GM12878 (cell line): Measurements from ENCODE around the gene CCDC32. TPM values are rescaled to one million over a fixed set of nuclear protein-coding genes. Genes with fewer than 3 reads are reported as not detected.

Experiments used
- ATF7 ChIP-seq: fragments of 450-650 bp; IDR thresholded peaks from 2 replicates; pipeline ENCODE4 v1.6.1; 2016; ENCODE audit warnings: low read depth, mild to moderate bottlenecking
- BACH1 ChIP-seq: fragments of 450-650 bp; IDR thresholded peaks from 2 replicates; pipeline ENCODE4 v1.6.1; 2017; ENCODE audit warnings: mild to moderate bottlenecking, borderline replicate concordance
- CBFB ChIP-seq: IDR thresholded peaks from 2 replicates; pipeline ENCODE4 v1.6.1; 2016; ENCODE audit warnings: antibody characterized with exemption, low read depth
- CBX3 ChIP-seq: fragments of 200-600 bp; sonication (generic); IDR thresholded peaks from 2 replicates; pipeline ENCODE4 v1.6.1; 2016; ENCODE audit warnings: low read depth, borderline replicate concordance
- CHD2 ChIP-seq: IDR thresholded peaks from 2 replicates; pipeline ENCODE4 v1.6.1; 2011; ENCODE audit warnings: low read depth, low read length, improper control_type of control experiment, borderline replicate concordance
- FOXK2 ChIP-seq: fragments of 450-650 bp; IDR thresholded peaks from 2 replicates; pipeline ENCODE4 v1.6.1; 2017; ENCODE audit warnings: mild to moderate bottlenecking, moderate library complexity
- FOXM1 ChIP-seq: IDR thresholded peaks from 2 replicates; pipeline ENCODE4 v1.6.1; 2012; ENCODE audit warnings: low read depth, mild to moderate bottlenecking, inconsistent platforms, low read length, moderate library complexity
- HDGF ChIP-seq: fragments of 450-650 bp; IDR thresholded peaks from 2 replicates; pipeline ENCODE4 v1.6.1; 2016; ENCODE audit warnings: antibody characterized with exemption
- MEF2A ChIP-seq: IDR thresholded peaks from 2 replicates; pipeline ENCODE4 v1.6.1; 2011; ENCODE audit warnings: low read depth, mild to moderate bottlenecking, low read length, moderate library complexity; ENCODE audit not compliant: insufficient read depth
- NBN ChIP-seq: fragments of 450-650 bp; IDR thresholded peaks from 2 replicates; pipeline ENCODE4 v1.6.1; 2016
- PAX5 ChIP-seq: IDR thresholded peaks from 2 replicates; pipeline ENCODE4 v1.6.1; 2011; ENCODE audit warnings: low read depth, low read length, borderline replicate concordance
- POLR2A ChIP-seq: IDR thresholded peaks from 2 replicates; pipeline ENCODE4 v1.6.1; 2011; ENCODE audit warnings: low read depth, mild to moderate bottlenecking, low read length
- POLR2AphosphoS5 ChIP-seq: IDR thresholded peaks from 2 replicates; pipeline ENCODE4 v1.6.1; 2011; ENCODE audit warnings: mild to moderate bottlenecking, low read length, inconsistent platforms
- RCOR1 ChIP-seq: conservative IDR thresholded peaks from 2 replicates; pipeline ENCODE4 v1.6.1; 2012; ENCODE audit warnings: low read depth, low read length, improper control_type of control experiment
- STAT3 ChIP-seq: IDR thresholded peaks from 2 replicates; pipeline ENCODE4 v1.6.1; 2011; ENCODE audit warnings: low read depth, low read length, improper control_type of control experiment
- TARDBP ChIP-seq: IDR thresholded peaks from 2 replicates; pipeline ENCODE4 v1.6.1; 2016; ENCODE audit warnings: borderline replicate concordance
- TCF7 ChIP-seq: IDR thresholded peaks from 2 replicates; pipeline ENCODE4 v1.6.1; 2014; ENCODE audit warnings: antibody characterized with exemption, borderline replicate concordance
- polyA plus RNA-seq, 11 experiments: library from polyadenylated mRNA; depleted of rRNA in 4 of 11; unstranded in 6 of 11; stranded (reverse) in 5 of 11; fragments of >200 nt; fragmentation: Nextera tagmentation in 4 of 11; fragmentation: Illumina TruSeq in 1 of 11; extraction: Ambion mirVana in 4 of 11; extraction: Trizol in 1 of 11; gene quantifications; 1 replicate in 1 of 11; 2 replicates in 10 of 11; pipeline versions ENCODE4 v1.2.1 to v1.2.3, GENCODE V29; 2011 to 2016; ENCODE audit warnings: inconsistent platforms in 2 of 11, missing spikeins in 2 of 11, low read depth in 1 of 11
- total RNA-seq, 4 experiments: library from RNA; depleted of rRNA in 3 of 4; stranded (reverse); fragments of >200 nt in 3 of 4; fragmentation: Illumina TruSeq in 1 of 4; extraction: Trizol in 1 of 4; gene quantifications; 2 replicates each; pipeline versions ENCODE4 v1.2.1 to v1.2.3, GENCODE V29; 2013 to 2021
- TF ChIP-seq, protein P1 (sequence below): fragments of 450-650 bp; IDR thresholded peaks from 2 replicates; pipeline ENCODE4 v1.6.1; 2016; ENCODE audit warnings: mild to moderate bottlenecking, moderate library complexity, borderline replicate concordance
- TF ChIP-seq, protein P2 (sequence below): IDR thresholded peaks from 2 replicates; pipeline ENCODE4 v1.6.1; 2012; ENCODE audit warnings: improper control_type of control experiment, low read depth, low read length; ENCODE audit not compliant: insufficient replicate concordance
- TF ChIP-seq, protein P3 (sequence below): fragments of 450-650 bp; IDR thresholded peaks from 2 replicates; pipeline ENCODE4 v1.6.1; 2017; ENCODE audit warnings: mild to moderate bottlenecking, low read depth, inconsistent platforms; ENCODE audit not compliant: poor library complexity, severe bottlenecking

The CCDC32 gene
- total and polyA plus RNA-seq, 10 of the 15 experiments (the other 5 are each of a cell fraction or from before 2014, with no cell fraction given), result 30.2 to 74.3 (median 46.5) TPM

DNA sequence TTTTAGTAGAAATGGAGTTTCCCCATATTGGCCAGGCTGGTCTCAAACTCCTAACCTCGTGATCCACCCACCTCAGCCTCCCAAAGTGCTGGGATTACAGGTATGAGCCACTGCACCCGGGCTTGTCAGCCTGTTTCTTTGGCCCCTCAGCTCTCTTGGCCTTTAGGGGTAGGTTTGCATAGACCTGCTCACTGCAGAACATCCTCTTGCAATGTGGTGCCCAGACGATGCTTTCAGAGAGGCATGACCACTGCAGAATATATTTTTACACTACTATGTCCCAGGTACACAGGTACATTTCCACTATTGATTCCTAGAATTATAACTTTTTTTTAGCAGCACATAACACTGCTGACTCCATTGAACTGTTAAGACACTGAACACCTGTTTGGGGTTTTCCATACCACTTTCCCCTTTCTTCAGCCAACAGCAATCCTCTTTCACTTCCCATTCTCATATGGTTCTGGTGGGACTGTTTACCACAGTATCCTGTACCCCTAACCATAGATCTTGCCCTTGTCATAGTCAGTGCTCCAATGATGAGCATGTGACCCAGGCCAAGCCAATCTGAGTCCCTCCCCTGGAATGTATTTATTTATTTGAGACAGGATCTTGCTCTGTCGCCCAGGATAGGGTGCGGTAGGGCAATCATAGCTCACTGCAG, 21.1 kb downstream of the CCDC32 start (continued):
- TF ChIP-seq, protein P1, sequence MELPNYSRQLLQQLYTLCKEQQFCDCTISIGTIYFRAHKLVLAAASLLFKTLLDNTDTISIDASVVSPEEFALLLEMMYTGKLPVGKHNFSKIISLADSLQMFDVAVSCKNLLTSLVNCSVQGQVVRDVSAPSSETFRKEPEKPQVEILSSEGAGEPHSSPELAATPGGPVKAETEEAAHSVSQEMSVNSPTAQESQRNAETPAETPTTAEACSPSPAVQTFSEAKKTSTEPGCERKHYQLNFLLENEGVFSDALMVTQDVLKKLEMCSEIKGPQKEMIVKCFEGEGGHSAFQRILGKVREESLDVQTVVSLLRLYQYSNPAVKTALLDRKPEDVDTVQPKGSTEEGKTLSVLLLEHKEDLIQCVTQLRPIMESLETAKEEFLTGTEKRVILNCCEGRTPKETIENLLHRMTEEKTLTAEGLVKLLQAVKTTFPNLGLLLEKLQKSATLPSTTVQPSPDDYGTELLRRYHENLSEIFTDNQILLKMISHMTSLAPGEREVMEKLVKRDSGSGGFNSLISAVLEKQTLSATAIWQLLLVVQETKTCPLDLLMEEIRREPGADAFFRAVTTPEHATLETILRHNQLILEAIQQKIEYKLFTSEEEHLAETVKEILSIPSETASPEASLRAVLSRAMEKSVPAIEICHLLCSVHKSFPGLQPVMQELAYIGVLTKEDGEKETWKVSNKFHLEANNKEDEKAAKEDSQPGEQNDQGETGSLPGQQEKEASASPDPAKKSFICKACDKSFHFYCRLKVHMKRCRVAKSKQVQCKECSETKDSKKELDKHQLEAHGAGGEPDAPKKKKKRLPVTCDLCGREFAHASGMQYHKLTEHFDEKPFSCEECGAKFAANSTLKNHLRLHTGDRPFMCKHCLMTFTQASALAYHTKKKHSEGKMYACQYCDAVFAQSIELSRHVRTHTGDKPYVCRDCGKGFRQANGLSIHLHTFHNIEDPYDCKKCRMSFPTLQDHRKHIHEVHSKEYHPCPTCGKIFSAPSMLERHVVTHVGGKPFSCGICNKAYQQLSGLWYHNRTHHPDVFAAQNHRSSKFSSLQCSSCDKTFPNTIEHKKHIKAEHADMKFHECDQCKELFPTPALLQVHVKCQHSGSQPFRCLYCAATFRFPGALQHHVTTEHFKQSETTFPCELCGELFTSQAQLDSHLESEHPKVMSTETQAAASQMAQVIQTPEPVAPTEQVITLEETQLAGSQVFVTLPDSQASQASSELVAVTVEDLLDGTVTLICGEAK, result no peak
- TF ChIP-seq FOXK2 (no peak), ATF7 (peak; percentile 73; the same call in 1 of the 2 replicates), CBFB (peak; percentile 84), TCF7 (no peak), MEF2A (peak; percentile 87), POLR2A (no peak), TARDBP (no peak), HDGF (no peak; the same call in 1 of the 2 replicates), PAX5 (peak; percentile 87), RCOR1 (no peak), CBX3 (no peak), BACH1 (peak; percentile 58; the same call in 1 of the 2 replicates), NBN (peak; percentile 79), POLR2AphosphoS5 (no peak), CHD2 (peak; percentile 76), FOXM1 (peak; percentile 95), STAT3 (no peak; the same call in 1 of the 2 replicates)
- TF ChIP-seq, protein P2, sequence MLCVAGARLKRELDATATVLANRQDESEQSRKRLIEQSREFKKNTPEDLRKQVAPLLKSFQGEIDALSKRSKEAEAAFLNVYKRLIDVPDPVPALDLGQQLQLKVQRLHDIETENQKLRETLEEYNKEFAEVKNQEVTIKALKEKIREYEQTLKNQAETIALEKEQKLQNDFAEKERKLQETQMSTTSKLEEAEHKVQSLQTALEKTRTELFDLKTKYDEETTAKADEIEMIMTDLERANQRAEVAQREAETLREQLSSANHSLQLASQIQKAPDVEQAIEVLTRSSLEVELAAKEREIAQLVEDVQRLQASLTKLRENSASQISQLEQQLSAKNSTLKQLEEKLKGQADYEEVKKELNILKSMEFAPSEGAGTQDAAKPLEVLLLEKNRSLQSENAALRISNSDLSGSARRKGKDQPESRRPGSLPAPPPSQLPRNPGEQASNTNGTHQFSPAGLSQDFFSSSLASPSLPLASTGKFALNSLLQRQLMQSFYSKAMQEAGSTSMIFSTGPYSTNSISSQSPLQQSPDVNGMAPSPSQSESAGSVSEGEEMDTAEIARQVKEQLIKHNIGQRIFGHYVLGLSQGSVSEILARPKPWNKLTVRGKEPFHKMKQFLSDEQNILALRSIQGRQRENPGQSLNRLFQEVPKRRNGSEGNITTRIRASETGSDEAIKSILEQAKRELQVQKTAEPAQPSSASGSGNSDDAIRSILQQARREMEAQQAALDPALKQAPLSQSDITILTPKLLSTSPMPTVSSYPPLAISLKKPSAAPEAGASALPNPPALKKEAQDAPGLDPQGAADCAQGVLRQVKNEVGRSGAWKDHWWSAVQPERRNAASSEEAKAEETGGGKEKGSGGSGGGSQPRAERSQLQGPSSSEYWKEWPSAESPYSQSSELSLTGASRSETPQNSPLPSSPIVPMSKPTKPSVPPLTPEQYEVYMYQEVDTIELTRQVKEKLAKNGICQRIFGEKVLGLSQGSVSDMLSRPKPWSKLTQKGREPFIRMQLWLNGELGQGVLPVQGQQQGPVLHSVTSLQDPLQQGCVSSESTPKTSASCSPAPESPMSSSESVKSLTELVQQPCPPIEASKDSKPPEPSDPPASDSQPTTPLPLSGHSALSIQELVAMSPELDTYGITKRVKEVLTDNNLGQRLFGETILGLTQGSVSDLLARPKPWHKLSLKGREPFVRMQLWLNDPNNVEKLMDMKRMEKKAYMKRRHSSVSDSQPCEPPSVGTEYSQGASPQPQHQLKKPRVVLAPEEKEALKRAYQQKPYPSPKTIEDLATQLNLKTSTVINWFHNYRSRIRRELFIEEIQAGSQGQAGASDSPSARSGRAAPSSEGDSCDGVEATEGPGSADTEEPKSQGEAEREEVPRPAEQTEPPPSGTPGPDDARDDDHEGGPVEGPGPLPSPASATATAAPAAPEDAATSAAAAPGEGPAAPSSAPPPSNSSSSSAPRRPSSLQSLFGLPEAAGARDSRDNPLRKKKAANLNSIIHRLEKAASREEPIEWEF, result peak; percentile 74
- TF ChIP-seq, protein P3, sequence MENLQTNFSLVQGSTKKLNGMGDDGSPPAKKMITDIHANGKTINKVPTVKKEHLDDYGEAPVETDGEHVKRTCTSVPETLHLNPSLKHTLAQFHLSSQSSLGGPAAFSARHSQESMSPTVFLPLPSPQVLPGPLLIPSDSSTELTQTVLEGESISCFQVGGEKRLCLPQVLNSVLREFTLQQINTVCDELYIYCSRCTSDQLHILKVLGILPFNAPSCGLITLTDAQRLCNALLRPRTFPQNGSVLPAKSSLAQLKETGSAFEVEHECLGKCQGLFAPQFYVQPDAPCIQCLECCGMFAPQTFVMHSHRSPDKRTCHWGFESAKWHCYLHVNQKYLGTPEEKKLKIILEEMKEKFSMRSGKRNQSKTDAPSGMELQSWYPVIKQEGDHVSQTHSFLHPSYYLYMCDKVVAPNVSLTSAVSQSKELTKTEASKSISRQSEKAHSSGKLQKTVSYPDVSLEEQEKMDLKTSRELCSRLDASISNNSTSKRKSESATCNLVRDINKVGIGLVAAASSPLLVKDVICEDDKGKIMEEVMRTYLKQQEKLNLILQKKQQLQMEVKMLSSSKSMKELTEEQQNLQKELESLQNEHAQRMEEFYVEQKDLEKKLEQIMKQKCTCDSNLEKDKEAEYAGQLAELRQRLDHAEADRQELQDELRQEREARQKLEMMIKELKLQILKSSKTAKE, result peak; percentile 74
